Kidney epithelial cell (primary cell): Measurements from ENCODE around the gene LNP1. TPM values are rescaled to one million over a fixed set of nuclear protein-coding genes. Genes with fewer than 3 reads are reported as not detected.
A peak's percentile ranks its signal among the peaks of the same experiment; 100 is the strongest.
"Not testable (repeated sequence)": the region's sequence is repeated elsewhere in the genome, so short reads cannot be mapped to it uniquely, and the experiment has no call there.

Source experiments
- DNase-seq: peaks from one replicate; pipeline ENCODE4 v3.0.0-alpha.2; 2010; ENCODE audit warnings: low read depth
- H3K27me3 ChIP-seq: 2 replicates; pipeline ENCODE4 v1.6.0; 2011; ENCODE audit warnings: low read length; ENCODE audit not compliant: control insufficient read depth, insufficient read depth
- H3K36me3 ChIP-seq: 2 replicates; pipeline ENCODE4 v1.5.1; 2011; ENCODE audit warnings: low read length; ENCODE audit not compliant: control insufficient read depth, insufficient read depth
- H3K4me3 ChIP-seq: 2 replicates; pipeline ENCODE4 v1.5.1; 2011; ENCODE audit warnings: low read depth, mild to moderate bottlenecking, control low read depth, low read length
- total RNA-seq: library from RNA; depleted of rRNA; stranded (reverse); fragments of >200 nt; gene quantifications from 2 replicates; pipeline ENCODE4 v1.2.3, GENCODE V29; 2015
- TF ChIP-seq, protein P1 (sequence below): IDR thresholded peaks from 2 replicates; pipeline ENCODE4 v1.5.1; 2011; ENCODE audit warnings: mild to moderate bottlenecking, moderate library complexity, low read length, control low read depth, inconsistent platforms; ENCODE audit not compliant: insufficient read depth, poor library complexity, severe bottlenecking

The LNP1 gene, protein sequence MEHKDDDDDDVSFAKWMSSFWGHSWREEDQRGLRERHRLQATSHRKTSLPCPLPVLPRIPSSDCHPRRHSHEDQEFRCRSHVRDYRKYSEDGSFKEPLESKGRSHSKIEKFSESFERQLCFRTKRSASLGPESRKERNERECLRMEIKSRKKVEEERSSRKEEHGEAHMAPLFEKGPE
- 1.6 and 2.3 TPM in 2 replicates for total RNA-seq

DNA sequence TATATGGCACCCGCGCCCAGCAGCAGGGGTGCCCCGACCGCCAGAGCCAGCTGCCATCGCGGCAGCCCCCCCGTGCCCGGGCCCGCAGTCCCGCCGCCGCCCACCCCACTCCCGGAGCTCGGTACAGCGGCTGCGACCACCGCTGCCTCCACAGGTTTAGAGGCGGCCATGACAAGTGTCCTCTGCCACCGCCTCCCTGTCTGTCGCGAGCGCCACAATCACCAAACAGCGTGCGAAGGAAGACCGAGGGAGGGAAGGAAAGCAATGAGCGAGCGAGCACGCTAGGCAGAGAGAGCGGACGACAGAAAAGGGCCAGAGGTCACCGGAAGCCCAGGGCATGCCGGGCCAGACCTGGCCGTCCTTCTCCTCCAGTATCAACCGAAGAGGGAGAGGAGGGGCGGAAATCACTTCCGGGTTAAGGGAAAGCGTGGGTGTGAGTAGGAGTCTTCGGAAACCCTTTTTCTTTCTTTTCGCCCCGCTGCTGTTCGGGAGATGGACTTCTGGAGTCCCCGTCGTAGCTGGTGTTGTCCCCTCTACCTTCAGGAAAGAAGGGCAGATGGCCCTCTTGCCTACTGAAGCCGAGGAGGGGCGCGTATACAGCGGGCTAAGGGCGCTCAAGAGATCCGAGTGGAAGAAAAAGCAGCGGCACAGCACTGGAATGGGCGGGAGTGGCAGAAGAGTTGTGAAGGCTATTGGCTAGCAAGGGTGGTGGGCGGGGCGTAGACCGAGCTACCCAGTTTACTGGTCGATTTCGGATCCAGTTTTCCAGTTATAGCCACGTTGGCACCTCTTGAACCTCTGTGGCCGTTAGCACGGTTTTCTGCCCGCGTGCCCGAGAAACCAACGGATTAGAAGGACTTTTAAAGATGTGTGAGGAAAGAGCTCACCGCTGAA lies at the start of gene LNP1, which contains the start of gene TOMM70:
Gene LNP1, plus strand, starts transcription at position 760 of the 894 bp plus-strand sequence. CDS start 28,191 bp downstream, outside the sequence.
Gene TOMM70, minus strand, starts transcription at position 310 of the 894 bp plus-strand sequence. Its CDS starts 140 bp downstream, at position 170.
- TF ChIP-seq, protein P1, sequence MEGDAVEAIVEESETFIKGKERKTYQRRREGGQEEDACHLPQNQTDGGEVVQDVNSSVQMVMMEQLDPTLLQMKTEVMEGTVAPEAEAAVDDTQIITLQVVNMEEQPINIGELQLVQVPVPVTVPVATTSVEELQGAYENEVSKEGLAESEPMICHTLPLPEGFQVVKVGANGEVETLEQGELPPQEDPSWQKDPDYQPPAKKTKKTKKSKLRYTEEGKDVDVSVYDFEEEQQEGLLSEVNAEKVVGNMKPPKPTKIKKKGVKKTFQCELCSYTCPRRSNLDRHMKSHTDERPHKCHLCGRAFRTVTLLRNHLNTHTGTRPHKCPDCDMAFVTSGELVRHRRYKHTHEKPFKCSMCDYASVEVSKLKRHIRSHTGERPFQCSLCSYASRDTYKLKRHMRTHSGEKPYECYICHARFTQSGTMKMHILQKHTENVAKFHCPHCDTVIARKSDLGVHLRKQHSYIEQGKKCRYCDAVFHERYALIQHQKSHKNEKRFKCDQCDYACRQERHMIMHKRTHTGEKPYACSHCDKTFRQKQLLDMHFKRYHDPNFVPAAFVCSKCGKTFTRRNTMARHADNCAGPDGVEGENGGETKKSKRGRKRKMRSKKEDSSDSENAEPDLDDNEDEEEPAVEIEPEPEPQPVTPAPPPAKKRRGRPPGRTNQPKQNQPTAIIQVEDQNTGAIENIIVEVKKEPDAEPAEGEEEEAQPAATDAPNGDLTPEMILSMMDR, result no peak
- peak; percentile 91 for DNase-seq
- Histone ChIP-seq H3K27me3 (no peaks in the 10 kb centered on the region), H3K36me3 (no peaks in the 10 kb centered on the region), H3K4me3 (peak within 1 kb of the TSS; percentile 85)

- not testable (repeated sequence) for H3K36me3 ChIP-seq, H3K27me3 ChIP-seq, H3K4me3 ChIP-seq, DNase-seq
Observed at GRCh38 chr3:100351770-100352169, 49.6 kb upstream of the LNP1 start.

DNA sequence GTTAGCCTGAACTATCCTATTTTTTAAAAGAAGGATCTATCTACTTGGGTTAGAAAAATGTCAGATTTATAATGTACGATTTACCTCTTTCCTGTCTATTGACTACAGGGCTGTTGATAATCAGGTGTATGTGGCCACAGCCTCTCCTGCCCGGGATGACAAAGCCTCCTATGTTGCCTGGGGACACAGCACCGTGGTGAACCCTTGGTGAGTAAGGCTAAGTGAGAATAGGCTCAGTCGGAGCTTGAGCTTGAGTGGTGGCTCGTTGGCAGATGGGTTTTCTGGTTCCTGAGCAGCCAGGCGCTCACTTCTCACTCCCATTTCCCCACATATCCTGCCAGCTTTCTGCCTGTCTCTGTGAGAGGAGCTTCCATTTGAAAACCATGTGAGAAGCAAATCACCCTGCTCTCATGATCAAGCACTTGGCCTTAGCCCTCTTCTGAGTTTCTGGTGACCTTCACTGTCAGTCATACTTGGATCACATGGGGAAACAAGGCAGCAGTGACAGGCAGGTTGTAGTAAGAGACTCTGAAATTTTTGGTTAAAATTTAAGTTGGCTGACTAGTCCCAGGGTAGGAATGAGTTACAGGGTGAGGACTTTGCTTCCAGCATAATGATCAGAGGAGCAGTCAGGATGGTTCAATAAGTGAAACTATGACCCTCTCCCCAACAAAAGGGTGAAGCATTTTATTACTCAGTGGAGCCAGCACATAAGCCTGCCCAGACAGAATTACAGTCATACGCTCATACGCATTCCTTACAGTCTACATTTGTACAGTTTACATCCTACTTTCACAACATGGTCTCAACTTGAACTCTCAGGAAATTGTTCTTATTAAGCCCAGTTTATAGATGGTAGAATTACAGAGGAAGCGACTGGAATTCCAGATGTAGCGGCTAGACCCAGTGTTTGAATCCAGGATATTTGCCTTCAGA lies 48.8 kb upstream of the LNP1 start:
- Histone ChIP-seq H3K36me3 (no peaks in the 10 kb centered on the region), H3K4me3 (no peak overlapping the region), H3K27me3 (no peaks in the 10 kb centered on the region)
- no peak for DNase-seq
- TF ChIP-seq, protein P1, result no peak

DNA sequence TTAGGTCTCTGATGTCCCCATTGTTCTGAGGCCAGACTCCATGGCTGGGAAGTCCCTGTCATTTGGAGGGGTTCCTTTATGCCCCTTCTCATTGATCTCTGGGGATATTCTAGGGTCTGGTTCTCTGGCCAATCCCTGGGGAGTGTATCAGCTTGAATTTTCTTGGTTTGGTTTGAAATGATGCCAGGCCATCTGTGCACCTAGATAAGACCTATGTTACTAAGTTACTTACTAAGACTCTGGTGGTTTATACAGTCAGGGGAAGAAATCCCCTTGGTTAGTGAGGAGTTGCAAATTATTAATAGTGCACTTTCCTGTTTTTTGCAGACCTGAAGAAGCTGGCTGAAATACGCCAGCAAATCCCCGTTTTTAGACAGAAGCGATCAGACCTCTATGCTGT lies 46.5 kb upstream of the LNP1 start:
- no peak for DNase-seq
- TF ChIP-seq, protein P1, result no peak
- Histone ChIP-seq H3K27me3 (no peaks in the 10 kb centered on the region), H3K36me3 (no peaks in the 10 kb centered on the region), H3K4me3 (no peak overlapping the region)

GRCh38 chr3:100358413-100358812 lies 42.9 kb upstream of the LNP1 start:
- H3K27me3 ChIP-seq, result no peaks in the 10 kb centered on the region
- H3K4me3 ChIP-seq, result no peak overlapping the region
- no peak for DNase-seq

More at GRCh38 chr3:100358413-100358812, 42.9 kb upstream of the LNP1 start:
- TF ChIP-seq, protein P1, result no peak
- H3K36me3 ChIP-seq, result no peaks in the 10 kb centered on the region
